ENCODE data around the gene GCN1.
A peak's percentile ranks its signal among the peaks of the same experiment; 100 is the strongest.

The GCN1 gene

GRCh38 chr12:120090206-120090605 lies 104.3 kb downstream of the GCN1 start:
- no peak for DNase-seq

GRCh38 chr12:120089796-120090195 lies 104.7 kb downstream of the GCN1 start:
- no peak for DNase-seq

GRCh38 chr12:120089105-120089504 lies 105.4 kb downstream of the GCN1 start:
- no peak for DNase-seq

GRCh38 chr12:120086801-120087621 lies 107.5 kb downstream of the GCN1 start:
- DNase-seq = peak; percentile 97 to 98 (median 98)

GRCh38 chr12:120085920-120086645 lies 108.4 kb downstream of the GCN1 start:
- no peak for DNase-seq

- DNase-seq = peak; percentile 28 to 75 (median 65)
Observed at GRCh38 chr12:120081641-120082040, 112.9 kb downstream of the GCN1 start.

GRCh38 chr12:120079411-120080400 lies 114.8 kb downstream of the GCN1 start:
- DNase-seq = no peak

GRCh38 chr12:120078868-120079267 lies 115.6 kb downstream of the GCN1 start:
- no peak for DNase-seq

- no peak for DNase-seq
Observed at GRCh38 chr12:120077260-120077659, 117.3 kb downstream of the GCN1 start.
